Measurements from ENCODE around the gene SERPINA1.

Gene SERPINA1

GRCh38 chr14:94398182-94398479 lies 9.7 kb upstream of the SERPINA1 start:
- in situ Hi-C loops (cut with MboI; ENCODE audit: low sequenced_read_pairs): no loop called here

DNA sequence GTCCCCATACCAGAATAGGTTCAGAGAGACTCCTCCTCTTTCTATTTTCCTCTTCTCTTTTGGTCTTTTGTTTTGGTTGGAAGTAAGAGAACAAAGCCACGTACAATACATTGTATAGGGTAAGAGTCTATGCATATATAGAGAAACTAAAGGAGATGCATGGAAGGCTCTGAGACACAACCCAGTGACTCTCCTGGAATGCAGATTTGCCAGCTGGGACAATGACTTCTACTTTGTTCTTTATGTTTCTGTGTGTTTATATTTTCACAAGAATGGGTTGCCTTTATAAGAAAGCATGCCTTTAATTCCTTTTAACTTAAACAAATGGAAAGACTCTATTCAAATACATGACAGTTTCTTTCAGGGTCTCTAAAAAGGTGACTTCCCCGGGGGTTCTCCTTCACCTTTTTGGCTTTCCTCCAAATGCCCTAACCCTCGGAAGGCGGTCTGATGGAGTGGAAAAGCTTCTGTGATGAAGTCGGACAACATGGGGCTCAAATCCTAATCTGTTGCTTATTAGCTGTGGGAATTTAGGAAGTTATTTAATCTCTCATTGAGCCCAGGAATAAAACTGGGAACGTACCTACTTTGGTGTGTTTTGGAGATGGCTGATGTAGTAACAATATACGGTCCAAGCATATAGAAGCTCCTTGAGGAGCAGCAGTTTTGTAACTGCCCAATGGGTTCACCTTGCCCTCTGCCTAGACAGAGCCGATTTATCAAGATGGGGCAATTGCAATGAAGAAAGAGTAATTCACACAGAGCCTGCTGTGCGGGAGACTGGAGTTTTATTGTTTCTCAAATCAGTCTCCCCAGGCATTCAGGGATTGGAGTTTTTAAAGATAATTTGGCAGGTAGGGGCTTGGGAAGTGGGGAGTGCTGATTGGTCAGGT lies 9.1 kb upstream of the SERPINA1 start:
- in situ Hi-C loops (cut with MboI; ENCODE audit: low sequenced_read_pairs): no loop called here

- in situ Hi-C loops (cut with MboI; ENCODE audit: low sequenced_read_pairs): no loop called here
Observed at GRCh38 chr14:94396628-94397225, 8.3 kb upstream of the SERPINA1 start.

DNA sequence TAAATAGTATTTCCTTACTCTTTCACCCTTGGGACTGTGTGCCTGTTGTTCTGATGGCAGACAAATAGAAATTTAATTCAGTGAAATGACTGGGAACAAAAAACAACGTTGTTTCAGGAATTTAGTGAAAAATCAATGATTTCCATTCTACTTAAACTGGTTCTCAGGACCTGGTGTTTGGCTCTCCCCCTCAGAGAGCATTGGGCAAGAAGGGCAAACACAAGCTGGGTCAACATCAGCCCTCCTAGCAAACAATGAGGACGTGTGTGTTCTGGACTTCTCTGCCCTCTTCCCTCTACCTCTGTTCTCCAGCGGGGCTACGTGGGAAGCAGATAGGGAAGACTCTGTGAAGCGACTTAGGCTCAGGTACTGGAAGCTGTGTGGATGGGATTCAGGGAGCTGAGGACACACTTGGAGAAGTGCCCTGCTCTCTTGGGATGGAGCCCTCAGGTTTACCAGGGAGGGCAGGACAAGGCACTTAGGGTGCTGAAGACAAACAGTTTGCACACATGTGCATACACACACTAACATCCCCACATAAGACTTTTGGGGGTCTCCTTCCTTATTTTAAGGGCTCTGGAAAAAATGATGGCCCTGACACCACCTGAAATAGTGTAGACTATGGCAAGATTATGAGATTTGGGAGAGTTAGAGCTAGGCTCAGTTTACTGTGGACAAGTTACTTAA lies 7.6 kb upstream of the SERPINA1 start:
- in situ Hi-C loops (cut with MboI; ENCODE audit: low sequenced_read_pairs): no loop called here

GRCh38 chr14:94395282-94395887 lies 7.0 kb upstream of the SERPINA1 start:
- in situ Hi-C loops (cut with MboI; ENCODE audit: low sequenced_read_pairs): no loop called here

DNA sequence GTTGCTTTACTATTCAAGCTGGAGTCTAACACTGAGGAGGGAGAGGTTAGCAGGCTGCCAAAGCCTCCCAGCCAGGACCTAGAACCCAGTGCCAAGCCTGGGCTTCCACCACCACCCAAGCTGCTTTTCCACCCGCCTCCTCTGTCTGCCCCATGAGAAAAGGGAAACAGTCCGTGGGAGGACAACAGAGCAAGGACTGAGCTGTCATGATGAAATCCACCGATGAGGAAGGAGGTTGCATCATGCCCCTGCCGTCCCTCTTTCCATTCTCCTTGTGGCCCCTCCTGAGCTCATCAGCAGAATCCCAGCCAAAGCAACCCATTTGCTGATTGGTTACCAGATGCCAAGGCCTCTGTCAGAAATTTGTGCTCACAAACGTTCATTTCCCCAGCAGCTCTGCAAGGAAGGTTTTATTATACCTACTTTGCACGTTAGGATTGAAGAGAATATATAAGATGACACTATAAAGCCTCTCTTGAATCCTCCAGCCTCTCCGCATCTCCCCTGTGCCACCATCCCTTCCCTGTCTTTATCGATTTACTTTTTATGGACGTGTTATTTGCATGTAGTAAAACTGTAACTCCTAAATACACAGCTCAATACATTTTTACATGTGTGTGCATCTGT lies 6.3 kb upstream of the SERPINA1 start:
- in situ Hi-C loops (cut with MboI; ENCODE audit: low sequenced_read_pairs): no loop called here

DNA sequence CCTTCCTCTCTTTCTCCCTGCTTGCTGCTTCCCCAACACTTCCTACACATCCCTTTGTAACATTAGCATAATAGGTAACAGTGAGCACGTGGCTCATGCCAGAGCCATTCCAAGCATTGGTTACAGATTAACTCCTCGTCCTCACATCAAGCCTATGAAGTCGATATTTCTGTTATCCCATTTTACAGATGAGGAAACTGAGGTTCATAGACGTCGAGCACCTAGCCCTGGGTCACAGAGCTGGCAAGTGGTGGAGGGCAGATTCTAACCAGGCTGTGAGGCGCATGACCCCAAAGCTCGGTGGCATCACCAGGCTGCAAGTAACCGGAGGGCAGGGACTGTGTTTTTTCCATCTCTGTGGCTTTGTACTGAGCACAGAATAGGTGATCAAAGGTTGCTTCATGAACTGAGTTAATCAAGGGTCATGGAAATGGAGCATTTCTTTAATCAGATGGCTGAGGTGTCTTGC lies 5.7 kb upstream of the SERPINA1 start:
- in situ Hi-C loops (cut with MboI; ENCODE audit: low sequenced_read_pairs): no loop called here

GRCh38 chr14:94393474-94393873 lies 5.1 kb upstream of the SERPINA1 start:
- in situ Hi-C loops (cut with MboI; ENCODE audit: low sequenced_read_pairs): no loop called here

- in situ Hi-C loops (cut with MboI; ENCODE audit: low sequenced_read_pairs): no loop called here
Observed at GRCh38 chr14:94392510-94392935, 4.1 kb upstream of the SERPINA1 start.

- in situ Hi-C loops (cut with MboI; ENCODE audit: low sequenced_read_pairs): no loop called here
Observed at GRCh38 chr14:94391281-94391975, 3.0 kb upstream of the SERPINA1 start.

DNA sequence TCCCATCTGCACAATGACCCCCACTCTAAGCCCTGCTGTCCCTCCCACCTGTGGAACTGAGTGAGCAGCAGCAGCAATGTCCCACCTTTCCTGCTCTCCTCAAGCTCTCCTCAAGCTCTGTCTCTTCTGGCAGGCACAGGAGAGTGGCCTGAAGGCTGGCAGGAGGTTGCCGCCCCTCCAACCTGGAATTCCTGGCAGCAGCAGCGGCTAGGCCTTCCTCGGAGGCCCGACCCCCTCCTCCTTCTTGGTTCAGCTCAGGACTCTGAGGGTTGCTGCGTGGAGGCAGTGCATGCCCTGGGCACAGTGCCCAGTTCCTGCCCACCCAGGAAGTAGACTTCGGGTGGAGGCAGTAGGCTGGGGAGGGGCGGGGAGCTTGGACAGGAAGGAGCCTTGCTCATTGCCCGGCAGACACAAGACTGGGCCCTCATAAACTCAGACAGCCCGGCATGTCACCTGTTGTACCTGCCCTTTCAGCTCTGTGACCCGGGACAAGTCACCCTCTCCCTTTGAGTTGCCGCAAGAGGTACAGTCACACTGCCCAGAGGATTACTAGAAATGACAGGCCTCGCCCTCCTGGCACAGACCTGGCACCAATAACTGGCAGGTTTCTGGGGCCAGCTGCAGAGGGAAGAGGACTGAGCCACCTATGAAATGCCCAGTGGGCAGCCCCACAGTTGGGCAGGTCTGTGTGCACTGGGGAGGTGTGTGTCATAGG lies 2.1 kb upstream of the SERPINA1 start:
- in situ Hi-C loops (cut with MboI; ENCODE audit: low sequenced_read_pairs): no loop called here

DNA sequence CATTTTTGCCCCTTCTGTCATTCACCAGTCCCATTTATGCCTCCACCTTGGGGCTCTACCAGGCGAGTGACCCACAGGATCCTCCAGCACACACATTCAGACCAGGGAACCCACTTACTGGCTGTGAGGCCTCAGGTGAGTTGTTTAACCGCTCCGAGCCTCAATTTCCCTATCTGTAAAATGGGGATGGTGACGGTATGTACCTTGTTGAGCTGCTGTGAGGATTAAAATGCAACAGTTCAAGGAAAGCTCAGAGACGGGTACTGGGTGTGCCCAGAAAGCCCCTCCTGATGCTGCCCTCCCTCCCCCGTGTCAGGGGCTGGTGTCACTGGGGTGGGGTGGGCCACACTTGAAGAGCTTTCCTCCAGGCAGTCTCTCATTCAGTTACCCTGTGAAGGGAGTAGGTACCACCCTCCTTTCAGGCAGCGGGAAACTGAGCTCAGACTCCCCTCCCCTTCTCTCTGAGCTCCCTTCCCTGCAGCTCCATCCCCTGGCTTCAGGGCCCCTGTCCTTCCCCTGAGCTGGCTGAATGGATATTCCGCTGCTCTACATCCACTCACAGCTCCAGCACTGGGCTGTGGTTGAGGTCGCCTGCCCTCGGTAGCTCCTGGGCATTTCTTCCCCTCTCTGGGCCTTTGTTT lies 1.4 kb upstream of the SERPINA1 start:
- in situ Hi-C loops (cut with MboI; ENCODE audit: low sequenced_read_pairs): no loop called here

DNA sequence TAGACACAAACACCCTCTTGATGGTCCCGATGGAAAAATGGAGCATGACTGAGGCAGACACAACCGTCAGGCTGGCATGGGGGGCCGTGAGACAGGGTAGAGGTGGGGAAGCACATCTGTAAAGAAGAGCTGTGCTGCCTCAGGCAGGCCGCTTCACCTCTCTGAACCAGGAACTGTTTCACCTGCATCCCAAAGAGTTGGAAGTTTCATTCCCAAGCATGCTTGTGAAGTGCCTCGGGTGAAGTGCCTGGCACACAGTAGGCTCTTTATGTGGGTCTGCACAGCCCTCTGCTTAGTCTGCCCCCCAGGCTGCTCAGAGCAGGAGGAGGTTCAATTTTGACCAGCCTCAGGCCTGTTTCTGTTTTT lies 685 bp upstream of the SERPINA1 start:
- in situ Hi-C loops (cut with MboI; ENCODE audit: low sequenced_read_pairs): no loop called here

GRCh38 chr14:94388027-94388383 lies 397 bp downstream of the SERPINA1 start:
- in situ Hi-C loops (cut with MboI; ENCODE audit: low sequenced_read_pairs): no loop called here

DNA sequence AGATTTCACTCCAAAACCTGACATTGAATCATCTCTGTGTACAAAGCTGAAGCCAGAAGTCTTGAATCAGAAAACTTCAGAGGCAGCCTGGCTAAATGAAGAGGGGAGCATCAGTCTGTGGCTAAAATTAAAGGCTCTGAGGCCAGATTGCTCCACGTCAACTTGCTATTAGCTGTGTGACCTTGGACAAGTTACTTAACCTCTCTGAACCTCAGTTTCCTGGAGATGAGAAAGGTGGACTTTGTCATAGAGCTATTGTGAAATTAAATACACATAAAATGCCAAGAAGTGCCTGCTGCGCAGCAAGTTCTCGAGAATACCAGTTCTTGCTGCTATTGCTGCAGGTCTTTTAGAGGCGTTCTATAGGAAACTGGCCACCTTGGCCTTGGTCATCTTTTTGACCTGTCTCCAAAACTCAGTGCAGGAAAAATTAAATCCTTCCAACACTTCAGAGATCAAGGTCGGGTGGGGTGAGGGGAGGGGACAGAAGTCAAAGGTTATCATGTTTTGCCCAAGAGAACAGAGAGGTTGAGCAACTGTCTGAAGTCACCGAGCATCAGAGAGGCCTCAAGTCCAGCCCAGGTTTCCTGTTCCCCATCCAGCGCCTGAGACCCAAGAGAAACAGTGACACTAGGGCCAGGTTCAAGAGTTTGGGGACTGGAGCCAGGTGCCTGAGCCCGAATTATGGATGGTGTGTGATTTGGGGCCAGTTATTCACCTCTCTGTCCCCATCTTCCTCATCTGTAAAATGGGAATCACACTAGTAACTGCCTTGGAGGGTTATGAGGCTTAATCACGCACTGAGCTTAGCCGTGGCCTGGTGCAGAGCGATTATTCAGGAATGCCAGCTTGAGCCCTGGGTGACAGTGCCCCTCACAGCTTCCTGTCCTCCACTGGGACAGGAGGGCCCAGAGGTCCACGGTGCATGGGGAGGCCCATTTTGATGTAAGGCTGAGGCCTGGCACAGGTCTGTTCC lies 1.1 kb downstream of the SERPINA1 start:
- in situ Hi-C loops (cut with MboI; ENCODE audit: low sequenced_read_pairs): no loop called here

DNA sequence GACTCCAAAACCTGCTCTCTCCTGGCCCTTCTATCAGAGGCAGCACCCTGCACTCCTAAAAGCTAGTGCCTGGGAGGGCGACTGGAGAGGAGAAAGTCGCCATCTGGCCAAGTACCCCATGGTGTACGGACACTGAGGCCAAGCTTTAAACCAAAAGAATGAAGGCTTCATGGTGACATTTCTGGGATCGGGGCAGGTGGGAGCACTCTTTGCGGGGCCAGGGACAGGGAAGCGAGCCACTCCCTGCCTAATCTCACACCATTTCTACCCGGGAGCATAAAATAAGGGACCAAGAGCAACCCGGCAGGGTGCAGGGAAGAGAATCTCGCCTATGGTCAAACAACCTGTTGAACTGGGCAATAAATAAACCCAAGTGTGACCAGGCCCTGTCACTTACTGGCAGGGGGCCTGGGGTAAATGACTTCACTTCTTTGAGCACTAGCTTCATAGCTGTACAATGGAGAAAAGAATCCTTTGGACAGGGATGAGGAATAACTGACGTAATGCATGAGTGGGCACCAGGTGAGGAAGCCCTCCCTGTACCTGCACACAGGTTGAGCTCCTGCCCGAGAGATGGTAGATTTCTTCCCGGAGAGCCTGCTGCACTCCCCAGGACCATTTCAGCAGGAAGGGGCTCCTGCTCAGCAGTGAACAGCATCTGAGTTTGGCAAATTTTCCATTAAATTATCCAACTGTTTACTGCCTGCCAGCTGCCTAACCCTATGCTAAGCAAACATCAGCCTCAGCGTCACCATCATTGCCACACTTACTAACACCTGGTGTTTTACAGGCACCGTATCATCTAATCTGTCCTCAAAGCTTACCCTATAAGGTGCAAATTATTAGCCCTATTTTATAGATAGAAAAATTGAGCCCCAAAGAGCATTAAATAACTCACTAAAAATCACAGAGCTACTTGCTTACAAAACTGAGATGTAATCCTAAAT lies 2.0 kb downstream of the SERPINA1 start:
- in situ Hi-C loops (cut with MboI; ENCODE audit: low sequenced_read_pairs): no loop called here

DNA sequence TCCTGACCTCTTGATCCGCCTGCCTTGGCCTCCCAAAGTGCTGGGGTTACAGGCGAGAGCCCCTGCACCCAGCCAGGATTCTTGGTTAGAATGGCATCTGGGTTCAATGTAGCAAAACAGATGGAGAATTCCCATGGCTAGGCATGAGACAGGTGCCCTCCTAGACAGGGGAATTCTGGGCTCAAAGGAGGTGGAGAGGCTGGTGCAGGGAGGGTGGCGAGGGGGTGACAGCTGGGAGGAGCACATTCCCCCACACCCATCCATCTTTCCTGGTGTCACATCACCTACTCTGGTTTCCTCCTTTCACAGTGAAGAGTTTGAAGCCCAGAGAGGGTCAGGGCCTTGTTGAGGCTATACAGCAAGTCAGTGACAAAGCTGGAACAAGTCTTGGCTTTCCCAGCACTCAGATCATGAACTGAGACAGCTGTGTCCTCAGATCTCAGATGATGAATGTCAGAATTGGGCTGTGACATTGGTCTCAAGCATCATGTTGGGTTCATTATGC lies 2.8 kb downstream of the SERPINA1 start:
- in situ Hi-C loops (cut with MboI; ENCODE audit: low sequenced_read_pairs): no loop called here

Measured in HL-60/S4 treated with phorbol 12-myristate 13-acetate at 8.2 ng/mL for 4 days and 3 days (cell line).